ENCODE data around the gene EPB41L5. TPM values are rescaled to one million over a fixed set of nuclear protein-coding genes. Genes with fewer than 3 reads are reported as not detected.

EPB41L5 gene
- 14.3 and 43.5 TPM in 2 replicates for total RNA-seq (2011; cell fraction: chromatin; rRNA removed; ENCODE audit: low replicate concordance)
- total RNA-seq (2011; cell fraction: nucleolus; rRNA removed): 7.2 and 8.8 TPM in 2 replicates
- total RNA-seq (2011; cell fraction: nucleoplasm; rRNA removed): 18.9 and 25.1 TPM in 2 replicates
- total RNA-seq (2014; rRNA removed) (4.8 and 5.4 TPM in 2 replicates), total RNA-seq (2014; rRNA removed; fragmentation: Illumina TruSeq; extraction: Trizol) (11.5 and 14.4 TPM in 2 replicates), total RNA-seq (2015; rRNA removed; fragmentation: Illumina TruSeq; extraction: Trizol) (9.4 TPM in 2 replicates), total RNA-seq (2021) (8.7 and 9.3 TPM in 2 replicates), polyA plus RNA-seq (2011; rRNA removed) (10.7 and 14.1 TPM in 2 replicates), polyA plus RNA-seq (2014; fragmentation: Illumina TruSeq; extraction: Trizol) (7.6 and 8.2 TPM in 2 replicates), polyA plus RNA-seq (2014; fragmentation: Nextera tagmentation; extraction: Ambion mirVana) (1 to 10 TPM; 2.3 to 3.0 TPM), polyA plus RNA-seq (2014; rRNA removed) (6.0 and 6.3 TPM in 2 replicates), polyA minus RNA-seq (2011; rRNA and poly(A)+ RNA removed) (29.8 and 36.4 TPM in 2 replicates), Bru-seq, nascent RNA (percentile 60 among the genes with signal in this experiment), BruChase-seq, experiment 1, labeled RNA remaining after a 2-hour chase (percentile 68 among the genes with signal in this experiment), BruChase-seq, experiment 2, labeled RNA remaining after a 6-hour chase (percentile 67 among the genes with signal in this experiment)
- polyA plus RNA-seq (2011; cell fraction: cytosol; rRNA removed): 4.1 and 5.4 TPM in 2 replicates
- polyA plus RNA-seq (2011; cell fraction: nucleus; rRNA removed): 9.1 and 14.7 TPM in 2 replicates
- 5.4 and 6.8 TPM in 2 replicates for polyA plus RNA-seq (2012)
- 9.3 and 10.0 TPM in 2 replicates for polyA minus RNA-seq (2011; cell fraction: cytosol; rRNA and poly(A)+ RNA removed)
- 18.3 and 35.3 TPM in 2 replicates for polyA minus RNA-seq (2011; cell fraction: nucleus; rRNA and poly(A)+ RNA removed)
- long read RNA-seq, experiment 1, full-length matches to known transcripts: 24 of 37 reads
- long read RNA-seq, experiment 1, partial matches to known transcripts: 5 of 37 reads
- long read RNA-seq, experiment 1, other reads (novel, unspliced or antisense): 8 of 37 reads
- long read RNA-seq, experiment 2, partial matches to known transcripts: 0 of 5 reads
- long read RNA-seq, experiment 2, other reads (novel, unspliced or antisense): 5 of 5 reads
- long read RNA-seq, experiment 3, partial matches to known transcripts: 0 of 1 reads
- long read RNA-seq, experiment 3, other reads (novel, unspliced or antisense): 1 of 1 reads

GRCh38 chr2:120012771-120013596, at the start of gene EPB41L5:
Gene EPB41L5 (plus strand): TSS chr2:120013077. CDS start chr2:120019085, 6,008 bp downstream.
- intact Hi-C loops (cut with micrococcal nuclease) (loop anchor here (2.0 to 10.0 kb wide), 4 partner anchors 162 to 310 kb away; no protein-coding TSS in a partner anchor), in situ Hi-C loops (cut with MboI) (no loop called here)
- H3K36me3 ChIP-seq (ENCODE audit: control insufficient read depth, insufficient read depth, low read length): no peaks in the 10 kb centered on the region
- peaks cover 12% of the 10 kb centered on the region; the same call in 1 of the 3 replicates for H3K79me2 ChIP-seq (ENCODE audit: control insufficient read depth, insufficient read depth, low read length)
- FAIRE-seq (peak; percentile 61), ATAC-seq (peak; percentile 92), DNase-seq (ENCODE audit: extremely low read depth in 1 of 4, low spot score in 3 of 4) (peak; percentile 82 to 95 (median 88))
- H3K27me3 ChIP-seq (ENCODE audit: control insufficient read depth in 2 of 2, insufficient read depth in 2 of 2, low read length in 2 of 2): no peaks in the 10 kb centered on the region
- H3K9me3 ChIP-seq (replicated peaks; ENCODE audit: control insufficient read depth, insufficient read depth, low read depth, low read length): no peaks in the 10 kb centered on the region
- peak within 1 kb of the TSS; percentile 71 for H3K27ac ChIP-seq (ENCODE audit: extremely low read depth, low read depth, low read length)
- POLR2A ChIA-PET: interaction anchor here (0.7 to 1.0 kb wide), 3 partner anchors 8 to 38 kb away, joined by 3 to 4 read pairs (median 4); no protein-coding TSS in a partner anchor
- CTCF ChIA-PET (ENCODE audit: low intra/inter-chr PET ratio): no interaction called here
- peak within 1 kb of the TSS; percentile 81 for H3K4me2 ChIP-seq (ENCODE audit: insufficient read depth, low read length)
- H3K9me1 ChIP-seq (ENCODE audit: control insufficient read depth, insufficient read depth, low read length): no peaks in the 10 kb centered on the region
- H3K4me3 ChIP-seq: peak within 1 kb of the TSS; percentile 84
- no peaks in the 10 kb centered on the region for H4K20me1 ChIP-seq (replicated peaks; ENCODE audit: control insufficient read depth, insufficient read depth, low read length)
- peak within 1 kb of the TSS; percentile 83 for H2AFZ ChIP-seq (ENCODE audit: low read depth, low read length)
- no TSS peak for BruUV-seq (replicated peaks)
- peaks cover 2 to 15% of the 10 kb centered on the region in 2 experiments; a peak in 3 of 5 replicates for H3K4me1 ChIP-seq (replicated peaks in 1 of 2; ENCODE audit: control insufficient read depth in 2 of 2, insufficient read depth in 2 of 2, low read length in 2 of 2)
- peak within 1 kb of the TSS; percentile 70 to 93 for H3K9ac ChIP-seq (ENCODE audit: insufficient read depth in 1 of 2, low read depth in 2 of 2, low read length in 2 of 2)
- WGBS (ENCODE audit: insufficient coverage, low coverage, missing lambda C conversion rate): 0% methylated on average over 87 of the region's 104 CpGs
- no peak for TF ChIP-seq ZNF57 (CRISPR knock-in tag; IDR thresholded peaks at IDR 0.05)
- TF ChIP-seq XRCC4 (IDR thresholded peaks at IDR 0.05; ENCODE audit: extremely low read depth, insufficient read depth, insufficient read length): no peak
- peak; percentile 59; the same call in 1 of the 2 replicates for TF ChIP-seq ZNF12 (CRISPR knock-in tag; IDR thresholded peaks at IDR 0.05)
- TF ChIP-seq ZNF282 (CRISPR knock-in tag; IDR thresholded peaks at IDR 0.05): peak; percentile 82; the same call in 1 of the 2 replicates
- peak in 1 of 2 experiments; percentile 48; a peak in 2 of 4 replicates for TF ChIP-seq MNT (conservative IDR thresholded peaks at IDR 0.05)
- TF ChIP-seq PHF8 (IDR thresholded peaks at IDR 0.05; ENCODE audit: borderline replicate concordance, low read length): peak; percentile 69; the same call in 1 of the 2 replicates
- no peak for TF ChIP-seq KLF1 (tag; IDR thresholded peaks at IDR 0.05)
- peak; percentile 25; the same call in 1 of the 2 replicates for TF ChIP-seq EGR1 (conservative IDR thresholded peaks at IDR 0.05)
- TF ChIP-seq HDAC2 (IDR thresholded peaks at IDR 0.05): peak; percentile 30; the same call in 1 of the 2 replicates
- TF ChIP-seq XRCC5 (IDR thresholded peaks at IDR 0.05; ENCODE audit: low read depth, low read length): peak; percentile 75; the same call in 1 of the 2 replicates
- no peak for TF ChIP-seq PPARD (CRISPR knock-in tag; IDR thresholded peaks at IDR 0.05)
- peak; percentile 73; the same call in 1 of the 2 replicates for TF ChIP-seq ZBTB49 (CRISPR knock-in tag; IDR thresholded peaks at IDR 0.05; ENCODE audit: borderline replicate concordance)
